NCI-H2107 treated with DMSO at 0.1 percent for 48 hours (cell line): ENCODE results near the gene MAP3K2.
"Not testable (repeated sequence)": the region's sequence is repeated elsewhere in the genome, so short reads cannot be mapped to it uniquely, and the experiment has no call there.

ENCODE experiments used
- DNase-seq: peaks from one replicate; lab custom pipeline; 2025; ENCODE audit not compliant: unreplicated experiment; lab: John Stamatoyannopoulos, UW

The MAP3K2 gene

GRCh38 chr2:127421871-127422558 lies 34.2 kb upstream of the MAP3K2 start:
- no peak for DNase-seq

- DNase-seq, result no peak
Observed at GRCh38 chr2:127421116-127421800, 33.5 kb upstream of the MAP3K2 start.

- no peak for DNase-seq
Observed at GRCh38 chr2:127420039-127420864, 32.5 kb upstream of the MAP3K2 start.

- DNase-seq, result peak; percentile 26
Observed at GRCh38 chr2:127419448-127420038, 31.8 kb upstream of the MAP3K2 start.

GRCh38 chr2:127419112-127419430 lies 31.3 kb upstream of the MAP3K2 start:
- DNase-seq, result no peak

- no peak for DNase-seq
Observed at GRCh38 chr2:127418300-127419111, 30.7 kb upstream of the MAP3K2 start, which contains the start of gene PROC. Gene PROC (plus strand): TSS chr2:127418427. CDS start chr2:127419943, 1,516 bp downstream.

GRCh38 chr2:127417406-127417805 lies 29.6 kb upstream of the MAP3K2 start:
- DNase-seq, result no peak

GRCh38 chr2:127416506-127417001 lies 28.8 kb upstream of the MAP3K2 start:
- DNase-seq, result no peak

- DNase-seq, result peak; percentile 30
Observed at GRCh38 chr2:127415593-127416505, 28.1 kb upstream of the MAP3K2 start.

- DNase-seq, result no peak
Observed at GRCh38 chr2:127414638-127415592, 27.1 kb upstream of the MAP3K2 start.

- no peak for DNase-seq
Observed at GRCh38 chr2:127413782-127414637, 26.2 kb upstream of the MAP3K2 start.

- DNase-seq, result no peak
Observed at GRCh38 chr2:127413200-127413599, 25.4 kb upstream of the MAP3K2 start.

GRCh38 chr2:127411653-127412369 lies 24.0 kb upstream of the MAP3K2 start:
- DNase-seq, result no peak

- DNase-seq, result no peak
Observed at GRCh38 chr2:127410871-127411652, 23.3 kb upstream of the MAP3K2 start.

GRCh38 chr2:127409716-127410115 lies 21.9 kb upstream of the MAP3K2 start:
- DNase-seq, result not testable (repeated sequence)

- no peak for DNase-seq
Observed at GRCh38 chr2:127408807-127409099, 21.0 kb upstream of the MAP3K2 start.
